A549 (cell line): ENCODE results near the gene SKAP1. TPM values are rescaled to one million over a fixed set of nuclear protein-coding genes. Genes with fewer than 3 reads are reported as not detected.

Source experiments
- ATAC-seq, 2 experiments: fragments of 200-7000 bp in 1 of 2; fragments of >200 bp in 1 of 2; cut with Nextera tagmentation in 1 of 2; cut with Tn5 transposase in 1 of 2; 3 replicates each; pipeline versions ENCODE4 v1.8.0 to v1.9.1; 2018 to 2020; ENCODE audit warnings: mild to moderate bottlenecking in 1 of 2, moderate library complexity in 1 of 2
- CTCF ChIA-PET: fragments of 300-600 bp; sonication (Branson Sonifier 250); formaldehyde crosslinking; extraction: SDS; loops from one replicate; lab custom pipeline; 2021; ENCODE audit warnings: antibody characterized with exemption, inconsistent platforms; lab: Yijun Ruan, JAX
- POLR2A ChIA-PET: fragments of 350-600 bp; formaldehyde crosslinking; extraction: SDS; loops from one replicate; lab custom pipeline; 2021; ENCODE audit warnings: antibody characterized with exemption, inconsistent platforms; lab: Yijun Ruan, JAX
- DNase-seq, 2 experiments: peaks; one replicate each; pipeline versions ENCODE4 v3.0.0 to v3.0.0-alpha.2; 2011 to 2016; ENCODE audit warnings: low read depth in 1 of 2, low spot score in 1 of 2
- FAIRE-seq: peaks from 2 replicates; lab custom pipeline; 2011; peaks lifted over from hg19 to GRCh38; lab: Jason Lieb, UNC
- H3K27ac ChIP-seq, 2 experiments: fragments of >200 bp; sonication (Bioruptor Twin); formaldehyde crosslinking; 3 replicates each; pipeline ENCODE4 v1.5.1; 2016 to 2017
- H3K4me1 ChIP-seq: fragments of >200 bp; sonication (Bioruptor Twin); formaldehyde crosslinking; 3 replicates; pipeline ENCODE4 v1.6.1; 2016
- H3K4me2 ChIP-seq: fragments of >200 bp; sonication (Bioruptor Twin); formaldehyde crosslinking; 3 replicates; pipeline ENCODE4 v1.6.1; 2016
- H3K4me3 ChIP-seq: fragments of >200 bp; sonication (Bioruptor Twin); formaldehyde crosslinking; 3 replicates; pipeline ENCODE4 v1.5.1; 2016
- H3K9me3 ChIP-seq: fragments of >200 bp; sonication (Bioruptor Twin); formaldehyde crosslinking; 3 replicates; pipeline ENCODE4 v1.6.1; 2016
- BHLHE40 ChIP-seq: IDR thresholded peaks from 2 replicates; pipeline ENCODE4 v1.6.1; 2012; ENCODE audit warnings: low read depth, low read length, inconsistent platforms
- CBX2 ChIP-seq: fragments of 200-600 bp; sonication (generic); IDR thresholded peaks from 2 replicates; pipeline ENCODE4 v1.6.1; 2016; ENCODE audit warnings: low read depth, mild to moderate bottlenecking, borderline replicate concordance
- CHD2 ChIP-seq: fragments of 150-350 bp; IDR thresholded peaks from 2 replicates; pipeline ENCODE4 v1.6.1; 2014; ENCODE audit warnings: low read length; ENCODE audit not compliant: partially characterized antibody
- CHD4 ChIP-seq: fragments of 200-600 bp; sonication (generic); IDR thresholded peaks from 2 replicates; pipeline ENCODE4 v1.6.1; 2016; ENCODE audit warnings: antibody characterized with exemption, mild to moderate bottlenecking, borderline replicate concordance
- CTCF ChIP-seq: fragments of >200 bp; sonication (Bioruptor Twin); formaldehyde crosslinking; IDR thresholded peaks from 3 replicates; pipeline ENCODE4 v1.5.1; 2016
- E2F6 ChIP-seq: IDR thresholded peaks from 2 replicates; pipeline ENCODE4 v1.6.1; 2012; ENCODE audit warnings: low read depth, borderline replicate concordance
- EHMT2 ChIP-seq: fragments of 200-600 bp; sonication (generic); IDR thresholded peaks from 2 replicates; pipeline ENCODE4 v1.6.1; 2016; ENCODE audit warnings: antibody characterized with exemption, low read depth, mild to moderate bottlenecking, moderate library complexity
- EP300 ChIP-seq, 2 experiments: fragments of >200 bp; sonication (Bioruptor Twin); formaldehyde crosslinking; IDR thresholded peaks; 2 replicates in 1 of 2; 3 replicates in 1 of 2; pipeline ENCODE4 v1.6.1; 2016 to 2017
- ESRRA ChIP-seq: fragments of 150-350 bp; IDR thresholded peaks from 2 replicates; pipeline ENCODE4 v1.6.1; 2014; ENCODE audit warnings: mild to moderate bottlenecking, low read length, borderline replicate concordance
- GATA3 ChIP-seq: IDR thresholded peaks from 2 replicates; pipeline ENCODE4 v1.6.1; 2012; ENCODE audit warnings: borderline replicate concordance
- HOXA7 ChIP-seq: fragments of 250-450 bp; sonication (Bioruptor Pico); IDR thresholded peaks from 2 replicates; pipeline ENCODE4 v1.5.0; 2020; ENCODE audit warnings: mild to moderate bottlenecking, moderate library complexity
- HOXB5 ChIP-seq: fragments of 250-450 bp; sonication (Bioruptor Pico); IDR thresholded peaks from 2 replicates; pipeline ENCODE4 v1.5.0; 2020; ENCODE audit warnings: mild to moderate bottlenecking, moderate library complexity
- NR3C1 ChIP-seq: fragments of >200 bp; sonication (Bioruptor Twin); formaldehyde crosslinking; IDR thresholded peaks from 3 replicates; pipeline ENCODE4 v1.6.1; 2017
- PHF8 ChIP-seq: fragments of 200-600 bp; sonication (generic); IDR thresholded peaks from 2 replicates; pipeline ENCODE4 v1.6.1; 2016; ENCODE audit warnings: low read depth, mild to moderate bottlenecking, antibody characterized with exemption, moderate library complexity, borderline replicate concordance
- RAD21 ChIP-seq, 2 experiments: fragments of >200 bp in 1 of 2; sonication (Bioruptor Twin) in 1 of 2; formaldehyde crosslinking in 1 of 2; IDR thresholded peaks in 1 of 2; conservative IDR thresholded peaks in 1 of 2; 2 replicates in 1 of 2; 3 replicates in 1 of 2; pipeline ENCODE4 v1.6.1; 2012 to 2018; ENCODE audit warnings: inconsistent platforms in 1 of 2
- RARB ChIP-seq: fragments of 250-450 bp; sonication (Bioruptor Pico); IDR thresholded peaks from 2 replicates; pipeline ENCODE4 v1.8.0; 2021; ENCODE audit warnings: mild to moderate bottlenecking, moderate library complexity
- RCOR1 ChIP-seq: fragments of 150-350 bp; IDR thresholded peaks from 2 replicates; pipeline ENCODE4 v1.6.1; 2014; ENCODE audit warnings: antibody characterized with exemption, low read length, low read depth
- SMC3 ChIP-seq: fragments of >200 bp; sonication (Bioruptor Twin); formaldehyde crosslinking; IDR thresholded peaks from 3 replicates; pipeline ENCODE4 v1.6.1; 2018; ENCODE audit warnings: inconsistent platforms
- TFCP2L1 ChIP-seq: fragments of 250-450 bp; sonication (Bioruptor Pico); IDR thresholded peaks from 2 replicates; pipeline ENCODE4 v1.5.0; 2021; ENCODE audit warnings: mild to moderate bottlenecking
- ZNF302 ChIP-seq: fragments of 250-450 bp; sonication (Bioruptor Pico); IDR thresholded peaks from 2 replicates; pipeline ENCODE4 v1.9.0; 2021; ENCODE audit warnings: inconsistent platforms, mild to moderate bottlenecking, moderate library complexity
- WGBS: methylation state at CpG from one replicate; pipeline ENCODE4 v1.1.6; 2017; ENCODE audit errors: missing lambda C conversion rate; 5-methylcytosine and 5-hydroxymethylcytosine counted together
- polyA plus RNA-seq, 4 experiments: library from polyadenylated mRNA; depleted of rRNA in 3 of 4; stranded (reverse); fragments of >200 nt; fragmentation: RNase III in 1 of 4; extraction: RNeasy Plus Mini Kit Qiagen cat#74134 plus additional on column Dnase treatment in 1 of 4; gene quantifications; 2 replicates in 3 of 4; 3 replicates in 1 of 4; pipeline ENCODE4 v1.2.3, GENCODE V29; 2011 to 2017
- TF ChIP-seq, protein P1 (sequence below): fragments of 450-650 bp; IDR thresholded peaks from 2 replicates; pipeline ENCODE4 v1.6.1; 2014; ENCODE audit warnings: antibody characterized with exemption
- TF ChIP-seq, protein P2 (sequence below): IDR thresholded peaks from 2 replicates; pipeline ENCODE4 v1.6.1; 2012

The SKAP1 gene
- polyA plus RNA-seq, 2 of the 4 experiments (the other 2 are of a cell fraction): 0.14 to 0.78 TPM

- ChIA-PET CTCF (interaction anchor here (0.9 to 2.1 kb wide), 11 partner anchors 9 to 141 kb away, joined by 3 to 8 read pairs (median 4); no protein-coding TSS in a partner anchor), POLR2A (interaction anchor here (0.5 kb wide), 1 partner anchor 453 kb away, joined by 4 read pairs; no protein-coding TSS in a partner anchor)
- peak in 1 of 2 experiments; percentile 41 for DNase-seq
- Histone ChIP-seq H3K9me3 (no peaks in the 10 kb centered on the region), H3K4me3 (no peak overlapping the region), H3K4me1 (peaks cover 10% of the 10 kb centered on the region), H3K4me2 (no peak overlapping the region), H3K27ac (no peak overlapping the region)
- WGBS: 49% methylated on average over 5 of the region's 5 CpGs
- ATAC-seq: no peak
- FAIRE-seq: no peak
- TF ChIP-seq GATA3 (peak; percentile 64; the same call in 1 of the 2 replicates), EP300 (IDR thresholded peaks at IDR 0.05) (no peak), CBX2 (no peak), PHF8 (no peak), TFCP2L1 (CRISPR knock-in tag) (no peak), HOXA7 (no peak), CHD2 (no peak), E2F6 (no peak)
These were observed 235.9 kb downstream of the SKAP1 start for GRCh38 chr17:48194097-48194550.

DNA sequence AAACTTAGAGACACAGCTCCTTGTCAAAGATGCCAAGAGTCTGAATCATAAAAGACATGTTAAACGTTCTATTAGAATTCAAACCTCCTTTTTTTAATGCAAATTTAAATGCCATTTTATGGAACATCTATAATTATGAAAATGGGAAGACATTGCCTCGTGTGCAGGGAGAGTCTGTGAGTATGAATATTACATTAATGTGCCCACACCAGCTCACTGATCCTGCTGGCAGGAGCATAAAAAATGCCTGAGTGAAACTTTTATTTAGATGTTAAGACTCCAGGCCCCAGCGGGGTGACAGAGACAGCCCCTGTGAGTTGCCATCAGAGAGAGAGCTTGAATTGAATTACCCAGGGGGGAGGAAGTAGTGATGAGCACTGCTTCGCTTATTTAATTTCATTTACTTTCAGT, 237.7 kb downstream of the SKAP1 start:
- Histone ChIP-seq H3K4me2 (no peak overlapping the region), H3K4me3 (no peak overlapping the region), H3K4me1 (0 out of 3 replicates have a peak, but pooled peaks cover 3% of the 10 kb centered on the region), H3K9me3 (no peaks in the 10 kb centered on the region), H3K27ac (no peak overlapping the region)
- TF ChIP-seq GATA3 (no peak), CHD4 (no peak), PHF8 (no peak)
- no peak for DNase-seq
- no peak for ATAC-seq
- POLR2A ChIA-PET: no interaction called here
- no peak for FAIRE-seq
- 39% methylated on average over 4 of the region's 4 CpGs for WGBS
- CTCF ChIA-PET: interaction anchor here (0.6 to 2.1 kb wide), 13 partner anchors 9 to 456 kb away, joined by 3 to 6 read pairs (median 3); partner anchors contain the start of gene HOXB5

DNA sequence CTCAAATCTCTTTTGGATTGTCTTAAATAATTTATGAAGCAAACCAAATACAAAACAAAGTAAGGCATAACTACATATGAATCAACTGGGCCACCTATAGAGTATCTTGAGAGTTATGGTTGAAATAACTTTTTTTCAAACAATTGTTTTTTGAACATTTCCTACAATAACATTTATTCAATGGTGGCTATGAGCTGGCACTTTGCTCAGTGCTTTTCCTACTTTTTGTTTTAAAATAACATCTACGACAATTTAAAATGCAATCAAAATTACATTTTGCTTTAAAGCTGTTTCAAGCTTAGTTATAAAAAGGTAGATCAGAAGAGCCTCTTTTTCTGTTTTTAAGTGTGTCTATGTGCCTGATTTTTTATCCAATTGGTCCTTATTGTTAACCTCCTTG, 238.7 kb downstream of the SKAP1 start:
- no peaks in the 10 kb centered on the region for H3K9me3 ChIP-seq
- H3K4me2 ChIP-seq: no peak overlapping the region
- ATAC-seq (no peak), DNase-seq (no peak)
- H3K27ac ChIP-seq: no peak overlapping the region
- no peak overlapping the region for H3K4me3 ChIP-seq
- CTCF ChIA-PET: interaction anchor here (1.1 to 1.9 kb wide), 5 partner anchors 10 to 427 kb away, joined by 3 to 6 read pairs (median 3); no protein-coding TSS in a partner anchor
- WGBS: 93% methylated on average over 1 of the region's 1 CpG
- 0 out of 3 replicates have a peak, but pooled peaks cover 3% of the 10 kb centered on the region for H3K4me1 ChIP-seq
- no peak for TF ChIP-seq ESRRA
- no peak for TF ChIP-seq RAD21 (conservative IDR thresholded peaks at IDR 0.05 in 1 of 2, IDR thresholded peaks at IDR 0.05 in 1 of 2)
- TF ChIP-seq NR3C1: no peak
- TF ChIP-seq BHLHE40: no peak
- TF ChIP-seq, all 56 proteins: peak for 0
- FAIRE-seq: peak; percentile 13
- POLR2A ChIA-PET: no interaction called here

GRCh38 chr17:48190871-48191270, 239.1 kb downstream of the SKAP1 start:
- 91% methylated on average over 8 of the region's 8 CpGs for WGBS

More at GRCh38 chr17:48190871-48191270, 239.1 kb downstream of the SKAP1 start:
- DNase-seq (no peak), FAIRE-seq (no peak), ATAC-seq (no peak)
- 0 out of 3 replicates have a peak, but pooled peaks cover 3% of the 10 kb centered on the region for H3K4me1 ChIP-seq
- no peak overlapping the region for H3K4me2 ChIP-seq
- no peaks in the 10 kb centered on the region for H3K9me3 ChIP-seq
- H3K27ac ChIP-seq: no peak overlapping the region
- ChIA-PET CTCF (interaction anchor here (1.1 to 1.2 kb wide), 2 partner anchors 16 to 23 kb away, joined by 3 read pairs; no protein-coding TSS in a partner anchor), POLR2A (no interaction called here)
- H3K4me3 ChIP-seq: no peak overlapping the region
- no peak for TF ChIP-seq EHMT2
- TF ChIP-seq, protein P1, sequence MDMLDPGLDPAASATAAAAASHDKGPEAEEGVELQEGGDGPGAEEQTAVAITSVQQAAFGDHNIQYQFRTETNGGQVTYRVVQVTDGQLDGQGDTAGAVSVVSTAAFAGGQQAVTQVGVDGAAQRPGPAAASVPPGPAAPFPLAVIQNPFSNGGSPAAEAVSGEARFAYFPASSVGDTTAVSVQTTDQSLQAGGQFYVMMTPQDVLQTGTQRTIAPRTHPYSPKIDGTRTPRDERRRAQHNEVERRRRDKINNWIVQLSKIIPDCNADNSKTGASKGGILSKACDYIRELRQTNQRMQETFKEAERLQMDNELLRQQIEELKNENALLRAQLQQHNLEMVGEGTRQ: no peak
- no peak for TF ChIP-seq RCOR1
- TF ChIP-seq BHLHE40: no peak
- no peak for TF ChIP-seq ZNF302 (CRISPR knock-in tag)
- TF ChIP-seq CTCF: no peak
- no peak for TF ChIP-seq RARB (CRISPR knock-in tag)
- no peak for TF ChIP-seq HOXB5 (CRISPR knock-in tag)
- TF ChIP-seq SMC3: no peak
- TF ChIP-seq, protein P2, sequence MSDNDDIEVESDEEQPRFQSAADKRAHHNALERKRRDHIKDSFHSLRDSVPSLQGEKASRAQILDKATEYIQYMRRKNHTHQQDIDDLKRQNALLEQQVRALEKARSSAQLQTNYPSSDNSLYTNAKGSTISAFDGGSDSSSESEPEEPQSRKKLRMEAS: no peak
